RWPE2 (cell line): ENCODE data around the gene BEST3.

Experiments used
- ATAC-seq: fragments of 200-7000 bp; cut with Tn5 transposase; 3 replicates; pipeline ENCODE4 v1.9.1; 2021; ENCODE audit warnings: low read depth
- DNase-seq: peaks from one replicate; pipeline ENCODE4 v3.0.0-alpha.2; 2020; ENCODE audit warnings: low spot score
- H3K27ac ChIP-seq: fragments of 450-650 bp; 2 replicates; pipeline ENCODE4 v1.5.1; 2017; ENCODE audit warnings: mild to moderate bottlenecking; ENCODE audit not compliant: poor library complexity, severe bottlenecking
- H3K27me3 ChIP-seq: fragments of 250-450 bp; sonication (Bioruptor Pico); 2 replicates; pipeline ENCODE4 v1.5.1; 2021; ENCODE audit warnings: mild to moderate bottlenecking, moderate library complexity; ENCODE audit not compliant: insufficient read depth, poor library complexity, severe bottlenecking
- H3K36me3 ChIP-seq: fragments of 250-450 bp; sonication (Bioruptor Pico); 2 replicates; pipeline ENCODE4 v1.5.1; 2020; ENCODE audit warnings: low read depth, mild to moderate bottlenecking, moderate library complexity
- H3K4me1 ChIP-seq: fragments of 250-450 bp; sonication (Bioruptor Pico); 2 replicates; pipeline ENCODE4 v1.5.1; 2021; ENCODE audit warnings: mild to moderate bottlenecking, moderate library complexity; ENCODE audit not compliant: insufficient read depth, poor library complexity, severe bottlenecking
- H3K4me3 ChIP-seq: fragments of 250-450 bp; sonication (Bioruptor Pico); 2 replicates; pipeline ENCODE4 v1.5.1; 2021; ENCODE audit warnings: mild to moderate bottlenecking, moderate library complexity; ENCODE audit not compliant: severe bottlenecking
- H3K9me3 ChIP-seq: fragments of 250-450 bp; sonication (Bioruptor Pico); 2 replicates; pipeline ENCODE4 v1.5.1; 2021; ENCODE audit warnings: mild to moderate bottlenecking, moderate library complexity; ENCODE audit not compliant: severe bottlenecking
- TF ChIP-seq, protein P1 (sequence below): fragments of 450-650 bp; IDR thresholded peaks from one replicate; pipeline ENCODE4 v1.5.1; 2017; ENCODE audit warnings: mild to moderate bottlenecking, moderate library complexity; ENCODE audit not compliant: poor library complexity, severe bottlenecking

Gene BEST3

DNA sequence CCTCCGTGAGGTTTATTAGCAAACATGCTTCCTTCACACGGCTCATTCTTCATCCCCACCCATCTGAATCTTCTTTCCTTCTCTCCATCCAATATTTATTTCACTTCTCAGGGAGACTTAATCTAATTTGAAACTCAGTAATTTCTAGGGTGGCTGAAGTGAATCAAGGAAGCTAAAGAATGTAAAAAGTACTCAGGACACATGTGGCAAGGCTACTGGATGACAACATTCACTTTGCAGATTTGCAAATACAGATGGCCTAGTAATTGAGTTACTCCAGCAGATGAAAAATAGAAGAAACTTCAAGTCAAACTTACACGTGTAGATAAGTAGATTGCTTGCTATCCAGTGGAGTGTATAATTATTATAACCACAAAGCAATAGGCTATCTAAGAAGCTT, 15.4 kb upstream of the BEST3 start:
- H3K27ac ChIP-seq = no peak overlapping the region
- no peak for ATAC-seq

DNA sequence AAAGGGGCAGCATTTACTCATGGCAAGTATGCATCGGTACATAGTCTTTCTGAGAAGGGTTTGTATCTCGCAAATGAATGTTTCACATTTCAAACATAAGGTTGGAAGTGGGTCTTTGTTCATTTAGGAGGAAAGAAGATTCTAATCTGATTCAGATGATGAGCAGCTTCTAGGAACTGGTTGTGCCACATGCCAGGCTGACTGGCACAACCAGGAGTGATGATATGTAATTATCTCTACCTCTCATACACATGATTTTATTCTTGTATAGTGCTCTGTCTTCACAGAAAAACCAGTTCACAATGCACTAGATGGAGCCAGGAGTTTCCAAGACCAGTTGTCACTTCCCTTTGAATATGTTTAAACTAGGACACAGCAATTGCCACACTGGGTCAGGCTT, 13.7 kb upstream of the BEST3 start:
- Histone ChIP-seq H3K36me3 (no peaks in the 10 kb centered on the region), H3K27ac (no peak overlapping the region), H3K27me3 (no peaks in the 10 kb centered on the region), H3K9me3 (no peaks in the 10 kb centered on the region), H3K4me1 (no peaks in the 10 kb centered on the region), H3K4me3 (no peak overlapping the region)
- ATAC-seq (no peak), DNase-seq (no peak)
- TF ChIP-seq, protein P1, sequence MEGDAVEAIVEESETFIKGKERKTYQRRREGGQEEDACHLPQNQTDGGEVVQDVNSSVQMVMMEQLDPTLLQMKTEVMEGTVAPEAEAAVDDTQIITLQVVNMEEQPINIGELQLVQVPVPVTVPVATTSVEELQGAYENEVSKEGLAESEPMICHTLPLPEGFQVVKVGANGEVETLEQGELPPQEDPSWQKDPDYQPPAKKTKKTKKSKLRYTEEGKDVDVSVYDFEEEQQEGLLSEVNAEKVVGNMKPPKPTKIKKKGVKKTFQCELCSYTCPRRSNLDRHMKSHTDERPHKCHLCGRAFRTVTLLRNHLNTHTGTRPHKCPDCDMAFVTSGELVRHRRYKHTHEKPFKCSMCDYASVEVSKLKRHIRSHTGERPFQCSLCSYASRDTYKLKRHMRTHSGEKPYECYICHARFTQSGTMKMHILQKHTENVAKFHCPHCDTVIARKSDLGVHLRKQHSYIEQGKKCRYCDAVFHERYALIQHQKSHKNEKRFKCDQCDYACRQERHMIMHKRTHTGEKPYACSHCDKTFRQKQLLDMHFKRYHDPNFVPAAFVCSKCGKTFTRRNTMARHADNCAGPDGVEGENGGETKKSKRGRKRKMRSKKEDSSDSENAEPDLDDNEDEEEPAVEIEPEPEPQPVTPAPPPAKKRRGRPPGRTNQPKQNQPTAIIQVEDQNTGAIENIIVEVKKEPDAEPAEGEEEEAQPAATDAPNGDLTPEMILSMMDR = no peak

More for the DNA sequence above, 15.4 kb upstream of the BEST3 start:
- no peak for DNase-seq
- H3K9me3 ChIP-seq = no peaks in the 10 kb centered on the region
- no peaks in the 10 kb centered on the region for H3K27me3 ChIP-seq
- TF ChIP-seq, protein P1 = no peak
- H3K4me1 ChIP-seq = no peaks in the 10 kb centered on the region
- no peak overlapping the region for H3K4me3 ChIP-seq
- no peaks in the 10 kb centered on the region for H3K36me3 ChIP-seq

DNA sequence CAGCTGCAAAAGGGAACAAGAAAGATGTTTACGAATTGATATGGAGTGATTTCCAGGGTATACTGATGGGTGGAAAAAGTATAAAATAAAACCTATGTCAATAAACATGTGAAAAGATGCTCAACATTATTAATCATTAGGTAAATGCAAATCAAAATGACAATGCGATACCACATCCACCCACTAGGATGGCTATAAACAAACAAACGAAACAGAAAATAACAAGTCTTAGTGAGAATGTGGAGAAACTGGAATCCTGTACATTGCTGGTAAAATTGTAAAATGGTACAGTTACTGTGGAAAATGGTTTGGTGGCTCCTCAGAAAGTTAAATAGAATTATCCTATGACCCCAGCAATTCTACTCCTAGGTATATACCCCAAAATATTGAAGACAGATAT, 9.5 kb upstream of the BEST3 start:
- ATAC-seq = no peak
- Histone ChIP-seq H3K4me3 (no peak overlapping the region), H3K36me3 (no peaks in the 10 kb centered on the region), H3K27ac (no peak overlapping the region), H3K9me3 (no peaks in the 10 kb centered on the region), H3K4me1 (no peaks in the 10 kb centered on the region), H3K27me3 (no peaks in the 10 kb centered on the region)
- no peak for DNase-seq
- TF ChIP-seq, protein P1 = no peak

DNA sequence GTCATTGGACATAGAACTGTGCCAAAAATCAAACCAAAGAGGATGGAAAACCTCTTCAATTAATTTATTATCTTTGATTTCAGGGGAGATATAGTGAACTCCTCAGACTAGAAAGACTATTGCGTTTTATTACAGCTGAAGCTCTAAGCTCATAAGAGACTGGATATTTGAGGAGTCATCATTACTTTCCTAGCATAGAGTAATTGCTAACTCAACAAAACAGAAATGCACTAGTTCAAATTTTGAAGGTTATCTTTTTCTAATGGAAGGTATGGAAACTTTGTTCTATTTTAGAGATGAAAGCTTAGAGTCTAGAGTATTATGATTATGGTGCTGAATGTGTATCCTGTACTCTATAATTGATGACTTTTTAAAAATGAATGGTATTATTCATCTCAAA, 5.3 kb upstream of the BEST3 start:
- TF ChIP-seq, protein P1 = no peak
- H3K36me3 ChIP-seq = no peaks in the 10 kb centered on the region
- no peak overlapping the region for H3K27ac ChIP-seq
- DNase-seq (no peak), ATAC-seq (no peak)
- no peaks in the 10 kb centered on the region for H3K27me3 ChIP-seq
- no peaks in the 10 kb centered on the region for H3K9me3 ChIP-seq
- no peaks in the 10 kb centered on the region for H3K4me1 ChIP-seq
- no peak overlapping the region for H3K4me3 ChIP-seq

DNA sequence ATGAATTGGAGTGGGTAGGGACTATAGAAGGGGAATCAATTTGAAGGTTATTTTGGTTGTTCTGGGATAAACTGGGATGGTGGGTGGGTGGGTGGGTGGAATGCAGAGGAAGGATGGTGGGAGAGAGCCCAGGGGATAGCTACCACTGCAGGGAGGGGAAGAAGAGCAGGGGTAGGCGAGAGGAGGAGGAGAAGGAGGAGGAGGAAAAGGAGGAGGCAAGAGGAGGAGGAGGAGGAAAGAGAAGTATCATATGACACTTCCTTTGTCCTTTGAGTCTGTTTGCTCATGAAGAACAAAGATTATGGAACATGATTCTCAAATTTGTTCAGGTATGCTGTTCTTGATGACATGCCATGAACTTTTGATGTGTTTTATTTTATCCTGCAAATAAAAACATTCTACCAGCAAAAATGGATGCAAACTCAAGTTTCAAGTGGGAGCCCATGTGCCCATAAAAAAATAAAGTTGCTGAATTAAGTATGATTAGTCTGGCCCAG, 4.1 kb upstream of the BEST3 start:
- Histone ChIP-seq H3K36me3 (no peaks in the 10 kb centered on the region), H3K4me1 (no peaks in the 10 kb centered on the region), H3K27ac (no peak overlapping the region), H3K4me3 (no peak overlapping the region), H3K9me3 (no peaks in the 10 kb centered on the region), H3K27me3 (no peaks in the 10 kb centered on the region)
- DNase-seq (no peak), ATAC-seq (no peak)
- TF ChIP-seq, protein P1 = no peak
